Ovary (tissue), 3 donors: ENCODE data around the gene CRAMP1.

ENCODE experiments used
- CTCF ChIP-seq, 3 donors: fragments of 450-650 bp in 2 of 3; fragments of 200-600 bp in 1 of 3; IDR thresholded peaks; one replicate each; pipeline versions ENCODE4 v1.5.1 to v1.8.0; 2016 to 2022; ENCODE audit warnings: antibody characterized with exemption in 3 of 3, mild to moderate bottlenecking in 1 of 3
- EP300 ChIP-seq: sonication (generic); formaldehyde crosslinking; IDR thresholded peaks from one replicate; pipeline ENCODE4 v1.6.1; 2017; ENCODE audit warnings: antibody characterized with exemption
- donor health status: DM: no; HTN: no; CAD: no.

- TF ChIP-seq CTCF (IDR thresholded peaks at IDR 0.05) (no peak), EP300 (no peak)
Measured at GRCh38 chr16:1706386-1707192, 94.4 kb downstream of the CRAMP1 start.
